Neural cell (in vitro differentiated cells): ENCODE data around the gene C16orf89.

ENCODE experiments used
- CTCF ChIP-seq: fragments of 450-650 bp; IDR thresholded peaks from 2 replicates; pipeline ENCODE4 v1.5.1; 2014; ENCODE audit warnings: antibody characterized with exemption, mild to moderate bottlenecking, moderate library complexity; ENCODE audit not compliant: poor library complexity, severe bottlenecking
- EP300 ChIP-seq: fragments of 450-650 bp; conservative IDR thresholded peaks from 2 replicates; pipeline ENCODE4 v1.6.1; 2014; ENCODE audit warnings: antibody characterized with exemption, mild to moderate bottlenecking, moderate library complexity; ENCODE audit not compliant: poor library complexity, severe bottlenecking
- EZH2 ChIP-seq: fragments of 200-600, 300-800 bp; shearing (Covaris generic), sonication (generic); IDR thresholded peaks from 2 replicates; pipeline ENCODE4 v1.6.1; 2014; ENCODE audit warnings: antibody characterized with exemption, low read length, borderline replicate concordance, mild to moderate bottlenecking; ENCODE audit not compliant: insufficient read depth, poor library complexity, severe bottlenecking
- MXI1 ChIP-seq: fragments of 450-650 bp; conservative IDR thresholded peaks from 2 replicates; pipeline ENCODE4 v1.6.1; 2014; ENCODE audit warnings: antibody characterized with exemption, mild to moderate bottlenecking; ENCODE audit not compliant: poor library complexity, severe bottlenecking
- POLR2AphosphoS5 ChIP-seq: IDR thresholded peaks from 2 replicates; pipeline ENCODE4 v1.6.1; 2012
- RAD21 ChIP-seq: fragments of 450-650 bp; conservative IDR thresholded peaks from 2 replicates; pipeline ENCODE4 v1.6.1; 2014; ENCODE audit warnings: antibody characterized with exemption, mild to moderate bottlenecking, moderate library complexity
- TAF1 ChIP-seq: IDR thresholded peaks from 2 replicates; pipeline ENCODE4 v1.6.1; 2012; ENCODE audit warnings: low read depth

GRCh38 chr16:5045499-5046115 is 20.1 kb downstream of the C16orf89 start:
- no peak for TF ChIP-seq POLR2AphosphoS5
- no peak for TF ChIP-seq TAF1
- no peak for TF ChIP-seq CTCF
- no peak for TF ChIP-seq EZH2
- no peak for TF ChIP-seq RAD21
- no peak for TF ChIP-seq EP300
- no peak for TF ChIP-seq MXI1
